ENCODE results near the gene CIAO2B. TPM values are rescaled to one million over a fixed set of nuclear protein-coding genes. Genes with fewer than 3 reads are reported as not detected.

The CIAO2B gene
- polyA plus RNA-seq, 1 donor (not counting 4 experiments of a cell fraction or from before 2014, with no cell fraction given) = 105 TPM

DNA sequence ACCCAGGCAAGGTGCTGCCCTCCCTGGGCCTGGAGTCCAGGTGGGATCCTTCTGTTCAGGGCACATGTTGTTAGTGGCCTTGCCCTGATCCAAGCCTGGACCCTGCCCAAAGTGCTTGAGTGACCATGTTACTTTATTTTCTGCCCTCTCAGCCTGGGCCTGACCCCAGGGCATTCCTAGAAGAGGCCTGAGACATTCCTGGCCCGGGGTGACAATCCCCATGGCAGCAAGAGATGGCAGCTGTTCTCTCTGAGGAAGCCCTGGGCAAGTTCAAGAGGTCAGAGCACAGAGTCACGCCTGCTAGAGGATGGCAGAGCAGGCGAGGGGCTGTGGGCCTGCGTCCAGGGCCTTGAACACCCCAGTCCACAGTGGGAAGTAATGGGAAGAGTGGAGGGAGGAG is 20.5 kb downstream of the CIAO2B start:
- Histone ChIP-seq H3K9me1 (ENCODE audit: control insufficient read depth, extremely low read depth, insufficient read depth, low read length) (no peaks in the 10 kb centered on the region), H3K9me3 (ENCODE audit: control insufficient read depth, low read depth, low read length) (no peaks in the 10 kb centered on the region), H3K36me3 (ENCODE audit: control insufficient read depth in 2 of 2, extremely low read depth in 1 of 2, insufficient read depth in 2 of 2, low read length in 2 of 2) (no peaks in the 10 kb centered on the region), H2AFZ (ENCODE audit: control insufficient read depth, low read length) (no peak overlapping the region), H3K4me1 (ENCODE audit: control insufficient read depth, extremely low read depth, insufficient read depth, low read length) (peaks cover 13% of the 10 kb centered on the region), H3K79me2 (ENCODE audit: control insufficient read depth, insufficient read depth, low read length) (no peaks in the 10 kb centered on the region), H3K4me3 (ENCODE audit: control insufficient read depth in 2 of 3, extremely low read depth in 1 of 3, insufficient read depth in 2 of 3, low read depth in 1 of 3, low read length in 3 of 3) (no peak overlapping the region), H4K20me1 (ENCODE audit: control insufficient read depth, extremely low read depth, insufficient read depth, low read length) (no peaks in the 10 kb centered on the region), H3K27ac (ENCODE audit: control insufficient read depth, insufficient read depth, low read length) (no peak overlapping the region), H3K9ac (ENCODE audit: control insufficient read depth, extremely low read depth, insufficient read depth, low read length) (no peak overlapping the region), H3K4me2 (ENCODE audit: control insufficient read depth, extremely low read depth, insufficient read depth, low read depth, low read length) (no peak overlapping the region), H3K27me3 (ENCODE audit: control insufficient read depth, extremely low read depth, insufficient read depth, low read length) (no peaks in the 10 kb centered on the region)
- FAIRE-seq (no peak), DNase-seq (ENCODE audit: low read depth, low spot score) (no peak)
- TF ChIP-seq EZH2 (IDR thresholded peaks at IDR 0.05; ENCODE audit: low read length) = no peak
- TF ChIP-seq, protein P1, sequence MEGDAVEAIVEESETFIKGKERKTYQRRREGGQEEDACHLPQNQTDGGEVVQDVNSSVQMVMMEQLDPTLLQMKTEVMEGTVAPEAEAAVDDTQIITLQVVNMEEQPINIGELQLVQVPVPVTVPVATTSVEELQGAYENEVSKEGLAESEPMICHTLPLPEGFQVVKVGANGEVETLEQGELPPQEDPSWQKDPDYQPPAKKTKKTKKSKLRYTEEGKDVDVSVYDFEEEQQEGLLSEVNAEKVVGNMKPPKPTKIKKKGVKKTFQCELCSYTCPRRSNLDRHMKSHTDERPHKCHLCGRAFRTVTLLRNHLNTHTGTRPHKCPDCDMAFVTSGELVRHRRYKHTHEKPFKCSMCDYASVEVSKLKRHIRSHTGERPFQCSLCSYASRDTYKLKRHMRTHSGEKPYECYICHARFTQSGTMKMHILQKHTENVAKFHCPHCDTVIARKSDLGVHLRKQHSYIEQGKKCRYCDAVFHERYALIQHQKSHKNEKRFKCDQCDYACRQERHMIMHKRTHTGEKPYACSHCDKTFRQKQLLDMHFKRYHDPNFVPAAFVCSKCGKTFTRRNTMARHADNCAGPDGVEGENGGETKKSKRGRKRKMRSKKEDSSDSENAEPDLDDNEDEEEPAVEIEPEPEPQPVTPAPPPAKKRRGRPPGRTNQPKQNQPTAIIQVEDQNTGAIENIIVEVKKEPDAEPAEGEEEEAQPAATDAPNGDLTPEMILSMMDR (optimal IDR thresholded peaks at IDR 0.05 in 1 of 3, IDR thresholded peaks at IDR 0.05 in 1 of 3, conservative IDR thresholded peaks at IDR 0.05 in 1 of 3; ENCODE audit: extremely low read depth in 1 of 3, insufficient read depth in 2 of 3, low read length in 3 of 3) = no peak
- dilution Hi-C loops (cut with MboI; ENCODE audit: extremely low pct_ligation_motif_present, low sequenced_read_pairs) = no loop called here

DNA sequence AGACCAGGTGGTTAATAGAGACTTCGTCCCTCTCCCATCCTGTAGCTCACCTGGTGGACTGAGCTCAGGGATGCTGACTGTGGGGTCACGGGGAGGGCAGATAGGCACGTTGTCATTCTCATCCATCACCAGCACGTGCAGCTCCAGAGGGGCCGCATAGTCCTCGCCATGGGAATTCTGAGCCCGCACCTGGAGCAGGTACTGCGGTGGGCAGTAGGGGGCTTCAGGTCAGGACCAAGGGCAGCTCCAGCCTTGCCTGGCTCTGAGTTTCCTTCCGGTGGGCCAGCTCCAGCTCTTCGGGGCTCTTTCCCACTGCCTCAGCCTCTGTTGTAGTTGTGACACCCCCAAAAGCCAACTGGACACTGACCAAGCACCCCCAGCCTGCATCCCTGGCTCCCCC is 21.1 kb downstream of the CIAO2B start:
- no peak overlapping the region for H3K4me3 ChIP-seq (ENCODE audit: control insufficient read depth in 2 of 3, extremely low read depth in 1 of 3, insufficient read depth in 2 of 3, low read depth in 1 of 3, low read length in 3 of 3)
- no peak for DNase-seq (ENCODE audit: low read depth, low spot score)
- no peak overlapping the region for H3K4me2 ChIP-seq (ENCODE audit: control insufficient read depth, extremely low read depth, insufficient read depth, low read depth, low read length)

More for the DNA sequence above, 21.1 kb downstream of the CIAO2B start:
- FAIRE-seq = no peak
- H3K36me3 ChIP-seq (ENCODE audit: control insufficient read depth in 2 of 2, extremely low read depth in 1 of 2, insufficient read depth in 2 of 2, low read length in 2 of 2) = no peaks in the 10 kb centered on the region
- H4K20me1 ChIP-seq (ENCODE audit: control insufficient read depth, extremely low read depth, insufficient read depth, low read length) = no peaks in the 10 kb centered on the region
- no peaks in the 10 kb centered on the region for H3K27me3 ChIP-seq (ENCODE audit: control insufficient read depth, extremely low read depth, insufficient read depth, low read length)
- no peak overlapping the region for H3K27ac ChIP-seq (ENCODE audit: control insufficient read depth, insufficient read depth, low read length)
- TF ChIP-seq EZH2 (IDR thresholded peaks at IDR 0.05; ENCODE audit: low read length) = no peak
- TF ChIP-seq, protein P1 (optimal IDR thresholded peaks at IDR 0.05 in 1 of 3, IDR thresholded peaks at IDR 0.05 in 1 of 3, conservative IDR thresholded peaks at IDR 0.05 in 1 of 3; ENCODE audit: extremely low read depth in 1 of 3, insufficient read depth in 2 of 3, low read length in 3 of 3) = no peak
- H3K79me2 ChIP-seq (ENCODE audit: control insufficient read depth, insufficient read depth, low read length) = no peaks in the 10 kb centered on the region
- no peak overlapping the region for H2AFZ ChIP-seq (ENCODE audit: control insufficient read depth, low read length)
- no peaks in the 10 kb centered on the region for H3K9me3 ChIP-seq (ENCODE audit: control insufficient read depth, low read depth, low read length)
- peaks cover 13% of the 10 kb centered on the region for H3K4me1 ChIP-seq (ENCODE audit: control insufficient read depth, extremely low read depth, insufficient read depth, low read length)
- dilution Hi-C loops (cut with MboI; ENCODE audit: extremely low pct_ligation_motif_present, low sequenced_read_pairs) = no loop called here
- no peaks in the 10 kb centered on the region for H3K9me1 ChIP-seq (ENCODE audit: control insufficient read depth, extremely low read depth, insufficient read depth, low read length)
- no peak overlapping the region for H3K9ac ChIP-seq (ENCODE audit: control insufficient read depth, extremely low read depth, insufficient read depth, low read length)

All from keratinocyte (primary cell).